Upper lobe of right lung (tissue), 1 donor: ENCODE measurements around the gene COL15A1. TPM values are rescaled to one million over a fixed set of nuclear protein-coding genes. Genes with fewer than 3 reads are reported as not detected.

Experiments
- ATAC-seq: fragments of 200-7000 bp; cut with Tn5 transposase; one replicate; pipeline ENCODE4 v1.9.1; 2020; ENCODE audit warnings: mild to moderate bottlenecking, moderate library complexity
- DNase-seq: peaks from one replicate; pipeline ENCODE4 v3.0.0-alpha.2; 2020
- H3K27ac ChIP-seq: fragments of 200-600 bp; one replicate; pipeline ENCODE4 v1.8.0; 2022
- H3K27me3 ChIP-seq: fragments of 200-600 bp; one replicate; pipeline ENCODE4 v1.8.0; 2022; ENCODE audit warnings: mild to moderate bottlenecking
- H3K36me3 ChIP-seq: fragments of 200-600 bp; one replicate; pipeline ENCODE4 v1.8.0; 2022
- H3K4me1 ChIP-seq: fragments of 200-600 bp; one replicate; pipeline ENCODE4 v1.8.0; 2022
- H3K4me3 ChIP-seq: fragments of 200-600 bp; one replicate; pipeline ENCODE4 v1.8.0; 2022; ENCODE audit warnings: mild to moderate bottlenecking
- H3K9me3 ChIP-seq: fragments of 200-600 bp; one replicate; pipeline ENCODE4 v1.8.0; 2022
- intact Hi-C: fragments of 100-400 bp; cut with DNase I; formaldehyde crosslinking; loops from one replicate; pipeline ENCODE4 v1.11.0; 2022
- total RNA-seq: library from RNA; stranded (reverse); fragmentation: NEBNext Ultra II Directional; extraction: Animal tissue kit (Norgen Biotek cat#: 25700); gene quantifications from one replicate; pipeline ENCODE4 v1.2.1, GENCODE V29; 2021
- TF ChIP-seq, protein P1 (sequence below): fragments of 200-600 bp; IDR thresholded peaks from one replicate; pipeline ENCODE4 v1.8.0; 2022; ENCODE audit warnings: antibody characterized with exemption
- donor health status: DM: no; HTN: yes; CAD: no; lungs with severe emphysema.

COL15A1 gene
- total RNA-seq, 1 donor from 2014 or later: 8.0 TPM

GRCh38 chr9:99055384-99055783 is 111.7 kb downstream of the COL15A1 start:
- intact Hi-C loops: no loop called here
- H3K36me3 ChIP-seq: no peaks in the 10 kb centered on the region

DNA sequence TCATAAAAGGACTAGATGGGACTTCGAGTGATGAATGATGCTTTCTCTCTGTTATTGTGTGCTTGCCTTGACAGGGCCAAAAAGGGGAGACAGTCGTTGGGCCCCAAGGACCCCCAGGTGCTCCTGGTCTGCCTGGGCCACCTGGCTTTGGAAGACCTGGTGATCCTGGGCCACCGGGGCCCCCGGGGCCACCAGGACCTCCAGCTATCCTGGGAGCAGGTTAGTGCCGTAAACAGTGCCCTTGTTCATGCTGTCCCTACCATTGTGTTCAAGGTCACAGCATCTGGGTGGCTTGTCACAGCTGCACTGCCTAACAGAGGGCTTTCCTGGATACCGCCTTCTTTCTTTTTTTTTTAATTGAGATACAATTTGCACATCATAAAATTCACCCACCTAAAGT is 112.5 kb downstream of the COL15A1 start:
- ATAC-seq (no peak), DNase-seq (no peak)
- Histone ChIP-seq H3K4me3 (no peak overlapping the region), H3K4me1 (peaks cover 23% of the 10 kb centered on the region), H3K27ac (no peak overlapping the region), H3K36me3 (no peaks in the 10 kb centered on the region), H3K27me3 (no peaks in the 10 kb centered on the region), H3K9me3 (no peaks in the 10 kb centered on the region)
- intact Hi-C loops: no loop called here
- TF ChIP-seq, protein P1, sequence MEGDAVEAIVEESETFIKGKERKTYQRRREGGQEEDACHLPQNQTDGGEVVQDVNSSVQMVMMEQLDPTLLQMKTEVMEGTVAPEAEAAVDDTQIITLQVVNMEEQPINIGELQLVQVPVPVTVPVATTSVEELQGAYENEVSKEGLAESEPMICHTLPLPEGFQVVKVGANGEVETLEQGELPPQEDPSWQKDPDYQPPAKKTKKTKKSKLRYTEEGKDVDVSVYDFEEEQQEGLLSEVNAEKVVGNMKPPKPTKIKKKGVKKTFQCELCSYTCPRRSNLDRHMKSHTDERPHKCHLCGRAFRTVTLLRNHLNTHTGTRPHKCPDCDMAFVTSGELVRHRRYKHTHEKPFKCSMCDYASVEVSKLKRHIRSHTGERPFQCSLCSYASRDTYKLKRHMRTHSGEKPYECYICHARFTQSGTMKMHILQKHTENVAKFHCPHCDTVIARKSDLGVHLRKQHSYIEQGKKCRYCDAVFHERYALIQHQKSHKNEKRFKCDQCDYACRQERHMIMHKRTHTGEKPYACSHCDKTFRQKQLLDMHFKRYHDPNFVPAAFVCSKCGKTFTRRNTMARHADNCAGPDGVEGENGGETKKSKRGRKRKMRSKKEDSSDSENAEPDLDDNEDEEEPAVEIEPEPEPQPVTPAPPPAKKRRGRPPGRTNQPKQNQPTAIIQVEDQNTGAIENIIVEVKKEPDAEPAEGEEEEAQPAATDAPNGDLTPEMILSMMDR: no peak

More at GRCh38 chr9:99055384-99055783, 111.7 kb downstream of the COL15A1 start:
- TF ChIP-seq, protein P1: no peak
- ATAC-seq (no peak), DNase-seq (no peak)
- Histone ChIP-seq H3K27ac (no peak overlapping the region), H3K9me3 (no peaks in the 10 kb centered on the region), H3K27me3 (no peaks in the 10 kb centered on the region), H3K4me3 (no peak overlapping the region), H3K4me1 (peaks cover 23% of the 10 kb centered on the region)

GRCh38 chr9:99056886-99057664 is 113.4 kb downstream of the COL15A1 start:
- Histone ChIP-seq H3K4me1 (peaks cover 23% of the 10 kb centered on the region), H3K9me3 (no peaks in the 10 kb centered on the region), H3K4me3 (peak overlapping the region; percentile 4), H3K36me3 (no peaks in the 10 kb centered on the region), H3K27me3 (no peaks in the 10 kb centered on the region), H3K27ac (peak overlapping the region; percentile 82)
- intact Hi-C loops: no loop called here
- DNase-seq (no peak), ATAC-seq (no peak)
- TF ChIP-seq, protein P1: no peak

- TF ChIP-seq, protein P1: no peak
- no peaks in the 10 kb centered on the region for H3K27me3 ChIP-seq
- H3K27ac ChIP-seq: peak overlapping the region; percentile 82
- DNase-seq: no peak
- peaks cover 23% of the 10 kb centered on the region for H3K4me1 ChIP-seq
- ATAC-seq: peak; percentile 67
- intact Hi-C loops: no loop called here
- H3K4me3 ChIP-seq: peak overlapping the region; percentile 4
- H3K9me3 ChIP-seq: no peaks in the 10 kb centered on the region
- no peaks in the 10 kb centered on the region for H3K36me3 ChIP-seq
Observed at GRCh38 chr9:99057665-99058625, 114.2 kb downstream of the COL15A1 start.

DNA sequence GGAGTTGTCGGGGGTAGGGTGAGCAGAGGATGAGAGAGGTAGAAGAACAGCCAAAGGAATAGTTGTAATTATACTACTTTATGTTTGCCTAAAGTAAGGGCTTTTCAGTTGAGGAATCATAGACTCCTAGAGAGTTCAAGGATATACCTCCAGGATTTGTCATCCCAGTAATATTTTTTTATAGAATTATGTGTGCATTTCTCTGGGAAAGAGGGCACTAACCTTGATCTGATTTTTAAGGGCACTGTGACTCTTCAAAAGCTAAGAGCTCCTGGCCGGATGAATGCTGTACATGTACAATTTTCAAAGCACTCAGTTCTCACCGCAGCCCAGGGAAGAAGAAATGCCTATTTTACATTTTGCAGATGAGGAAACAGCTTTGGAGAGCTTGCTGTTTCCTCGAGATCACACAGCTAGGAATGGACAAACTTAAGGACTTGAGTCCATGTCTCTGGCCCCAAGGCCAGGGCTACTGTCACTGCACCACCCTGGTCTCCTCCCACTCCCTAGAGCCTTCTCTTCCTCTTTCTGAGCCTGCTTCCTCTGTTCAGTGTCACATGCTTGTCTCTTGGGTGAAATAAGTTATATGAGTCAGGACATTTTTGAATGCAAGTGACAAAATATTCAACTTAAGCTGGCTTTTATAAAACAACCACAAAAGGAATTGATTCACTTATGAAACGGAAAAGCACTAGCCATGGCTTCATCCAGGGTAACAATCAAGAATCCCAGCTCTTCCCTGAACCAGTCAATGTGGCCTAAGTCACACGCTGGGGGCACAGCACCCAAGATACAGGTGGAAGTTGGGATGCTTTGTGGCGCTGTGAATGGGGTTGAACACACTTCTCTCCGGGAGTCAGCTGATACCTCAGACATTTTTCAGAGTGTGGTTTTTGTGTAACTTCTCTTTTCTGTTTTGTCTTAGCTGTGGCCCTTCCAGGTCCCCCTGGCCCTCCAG is 115.5 kb downstream of the COL15A1 start:
- H3K4me3 ChIP-seq: no peak overlapping the region
- ATAC-seq (peak; percentile 94), DNase-seq (no peak)
- no peaks in the 10 kb centered on the region for H3K27me3 ChIP-seq
- intact Hi-C loops: no loop called here
- peak overlapping the region; percentile 82 for H3K27ac ChIP-seq
- peaks cover 23% of the 10 kb centered on the region for H3K4me1 ChIP-seq
- no peaks in the 10 kb centered on the region for H3K9me3 ChIP-seq
- TF ChIP-seq, protein P1: no peak
- H3K36me3 ChIP-seq: no peaks in the 10 kb centered on the region
